HG03039 (cell line): ENCODE data around the gene RIN1.

ENCODE experiments used
- ATAC-seq: cut with Tn5 transposase; IDR thresholded peaks from one replicate; pipeline ENCODE4 v1.9.1; 2021; ENCODE audit warnings: mild to moderate bottlenecking, moderate library complexity; ENCODE audit not compliant: unreplicated experiment

The RIN1 gene

DNA sequence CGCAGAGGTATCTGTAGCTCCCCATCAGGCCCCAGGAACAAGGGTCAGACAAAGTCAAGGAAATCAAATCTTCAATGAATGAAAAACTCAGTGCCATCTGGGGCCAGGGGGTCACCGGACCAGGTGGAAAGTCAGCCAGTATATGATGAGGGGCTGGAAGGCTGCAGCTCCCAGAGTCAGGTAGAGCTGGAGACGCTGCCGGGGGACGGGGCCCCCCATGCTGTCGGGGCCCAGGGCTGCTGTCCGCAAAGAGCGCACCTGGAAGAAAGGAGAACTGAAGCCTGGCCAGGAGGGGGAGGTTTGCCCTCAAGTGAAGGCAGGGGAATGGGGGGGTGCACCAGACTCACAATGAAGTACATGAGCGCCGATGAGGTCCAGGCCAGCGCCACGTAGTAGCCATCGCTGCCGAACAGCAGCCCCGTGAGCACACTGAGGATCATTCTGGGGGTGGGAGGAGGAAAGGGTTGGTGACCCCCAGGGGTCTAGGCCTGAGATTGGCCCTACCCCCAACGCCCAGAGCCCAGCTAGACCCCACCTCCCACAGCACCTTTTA, 51.6 kb downstream of the RIN1 start:
- no peak for ATAC-seq

DNA sequence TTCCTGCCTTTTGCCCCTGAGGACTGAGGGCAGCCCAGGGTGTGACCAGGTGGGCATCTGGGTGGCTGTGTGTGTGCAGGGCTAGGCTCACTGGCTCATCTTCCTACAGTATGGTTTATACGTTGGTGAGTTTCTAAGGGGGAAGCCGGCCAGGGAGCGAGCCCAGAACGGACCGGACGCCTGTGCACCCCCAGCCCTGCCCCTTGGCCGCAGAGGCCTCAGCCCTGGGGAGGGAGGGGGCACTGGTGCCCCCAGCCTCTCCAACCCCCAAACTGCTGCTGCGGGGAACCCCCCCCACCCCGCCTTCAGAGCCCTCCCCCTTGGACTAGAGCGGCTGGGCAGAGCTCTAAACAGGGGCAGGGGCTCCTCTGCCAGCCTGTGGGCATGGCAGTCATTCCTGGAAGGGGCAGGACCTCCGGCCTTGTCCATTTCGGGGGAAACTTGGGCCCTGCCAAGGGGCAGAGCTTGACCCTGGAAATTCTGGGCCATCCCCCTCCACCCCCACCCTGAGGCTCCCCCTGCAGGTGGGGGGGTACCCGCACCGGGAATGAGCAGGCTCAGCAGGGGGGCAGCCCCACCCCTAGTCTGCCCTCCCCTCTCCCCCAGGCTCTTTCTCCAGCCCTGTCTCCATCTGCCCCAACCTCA, 52.7 kb downstream of the RIN1 start:
- no peak for ATAC-seq

- ATAC-seq: peak; percentile 55
Measured at GRCh38 chr11:66282468-66283455, 53.5 kb downstream of the RIN1 start.
